PC-9 (cell line): Measurements from ENCODE around the gene CD79B.

Source experiments
- EZH2 ChIP-seq: fragments of 200-600 bp; sonication (generic); IDR thresholded peaks from 2 replicates; pipeline ENCODE4 v1.8.0; 2017; ENCODE audit warnings: antibody characterized with exemption, low read depth
- TF ChIP-seq, protein P1 (sequence below): fragments of 200-600 bp; sonication (generic); conservative IDR thresholded peaks from 2 replicates; pipeline ENCODE4 v1.6.1; 2017; ENCODE audit warnings: mixed run types, antibody characterized with exemption, mild to moderate bottlenecking, moderate library complexity

DNA sequence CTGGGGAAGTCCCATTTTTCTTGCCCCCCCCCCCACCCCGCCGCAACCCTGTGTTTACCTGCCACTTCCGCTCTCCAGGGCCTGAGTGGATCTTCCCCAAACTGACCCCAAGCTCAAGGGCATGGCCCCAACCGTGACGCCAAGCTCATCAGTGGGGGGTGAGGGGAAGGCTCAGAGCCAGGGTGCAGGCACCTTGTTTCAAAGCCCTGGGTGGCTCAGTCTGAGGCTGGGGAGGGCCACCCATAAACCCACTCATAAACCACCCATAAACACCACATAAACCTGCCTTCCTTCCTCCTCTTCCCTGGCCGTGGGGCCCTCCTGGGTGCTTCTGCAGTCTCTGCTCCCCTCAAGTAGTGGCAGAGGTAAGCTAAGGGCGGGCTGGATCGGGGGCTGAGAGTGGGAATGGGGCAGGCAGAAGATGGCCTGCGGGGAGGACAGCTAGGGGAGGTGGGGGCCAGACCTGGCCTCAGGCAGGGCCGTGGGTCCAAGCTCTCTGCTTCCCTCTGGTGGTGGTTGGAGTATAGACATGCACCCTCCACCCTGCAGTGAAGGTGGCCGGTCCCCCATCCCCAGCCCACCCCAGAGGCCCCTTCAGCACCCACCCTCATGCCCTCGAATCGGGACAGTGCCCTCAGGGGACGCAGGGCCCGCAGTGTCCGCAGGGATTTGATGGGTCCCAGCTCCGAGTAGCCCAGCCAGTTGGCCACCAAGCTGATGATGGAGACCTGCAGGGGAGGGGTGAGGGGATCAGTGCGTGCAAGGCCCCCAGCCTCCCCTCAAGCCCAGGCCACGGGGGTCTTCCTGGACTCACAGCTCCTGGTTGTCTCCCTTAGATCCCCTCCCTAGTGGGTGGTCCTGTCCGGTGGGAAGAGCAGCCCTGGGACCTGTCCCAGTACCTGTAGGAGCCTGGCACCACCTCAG is 14.6 kb upstream of the CD79B start:
- TF ChIP-seq, protein P1, sequence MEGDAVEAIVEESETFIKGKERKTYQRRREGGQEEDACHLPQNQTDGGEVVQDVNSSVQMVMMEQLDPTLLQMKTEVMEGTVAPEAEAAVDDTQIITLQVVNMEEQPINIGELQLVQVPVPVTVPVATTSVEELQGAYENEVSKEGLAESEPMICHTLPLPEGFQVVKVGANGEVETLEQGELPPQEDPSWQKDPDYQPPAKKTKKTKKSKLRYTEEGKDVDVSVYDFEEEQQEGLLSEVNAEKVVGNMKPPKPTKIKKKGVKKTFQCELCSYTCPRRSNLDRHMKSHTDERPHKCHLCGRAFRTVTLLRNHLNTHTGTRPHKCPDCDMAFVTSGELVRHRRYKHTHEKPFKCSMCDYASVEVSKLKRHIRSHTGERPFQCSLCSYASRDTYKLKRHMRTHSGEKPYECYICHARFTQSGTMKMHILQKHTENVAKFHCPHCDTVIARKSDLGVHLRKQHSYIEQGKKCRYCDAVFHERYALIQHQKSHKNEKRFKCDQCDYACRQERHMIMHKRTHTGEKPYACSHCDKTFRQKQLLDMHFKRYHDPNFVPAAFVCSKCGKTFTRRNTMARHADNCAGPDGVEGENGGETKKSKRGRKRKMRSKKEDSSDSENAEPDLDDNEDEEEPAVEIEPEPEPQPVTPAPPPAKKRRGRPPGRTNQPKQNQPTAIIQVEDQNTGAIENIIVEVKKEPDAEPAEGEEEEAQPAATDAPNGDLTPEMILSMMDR, result peak; percentile 81
- TF ChIP-seq EZH2, result no peak
